Activated CD4-positive, alpha-beta T cell treated with anti-CD3 and anti-CD28 coated beads for 4 hours (primary cell): ENCODE results near the gene EPX.

Experiments
- DNase-seq, 2 donors: peaks; one replicate each; pipeline ENCODE4 v3.0.0-alpha.2; 2020

The EPX gene

GRCh38 chr17:58229881-58230280 lies 37.4 kb downstream of the EPX start:
- DNase-seq, result no peak

DNA sequence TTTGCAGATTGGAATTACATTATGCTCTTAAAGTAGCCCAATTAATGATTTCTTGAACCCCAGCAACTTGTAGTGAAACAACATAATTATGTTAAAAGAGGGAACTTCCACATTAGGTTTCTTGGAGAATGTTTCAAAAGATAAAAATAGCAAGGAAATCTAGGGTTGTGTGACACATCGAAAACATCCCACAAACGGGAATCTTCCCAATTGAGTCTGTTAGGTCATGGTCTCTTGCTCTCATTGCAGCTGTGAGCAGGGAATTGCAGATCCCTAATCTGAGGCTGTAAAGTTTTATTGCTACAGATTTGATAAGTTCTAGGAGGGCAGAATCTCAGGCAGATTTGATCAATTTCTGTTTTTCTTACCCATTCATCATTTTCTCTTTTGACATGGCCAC lies 39.1 kb downstream of the EPX start:
- DNase-seq, result no peak

GRCh38 chr17:58232707-58233156 lies 40.2 kb downstream of the EPX start:
- DNase-seq, result no peak

- DNase-seq, result no peak
These were observed 41.0 kb downstream of the EPX start for GRCh38 chr17:58233543-58233942.

GRCh38 chr17:58234512-58234911 lies 42.0 kb downstream of the EPX start:
- no peak for DNase-seq

DNA sequence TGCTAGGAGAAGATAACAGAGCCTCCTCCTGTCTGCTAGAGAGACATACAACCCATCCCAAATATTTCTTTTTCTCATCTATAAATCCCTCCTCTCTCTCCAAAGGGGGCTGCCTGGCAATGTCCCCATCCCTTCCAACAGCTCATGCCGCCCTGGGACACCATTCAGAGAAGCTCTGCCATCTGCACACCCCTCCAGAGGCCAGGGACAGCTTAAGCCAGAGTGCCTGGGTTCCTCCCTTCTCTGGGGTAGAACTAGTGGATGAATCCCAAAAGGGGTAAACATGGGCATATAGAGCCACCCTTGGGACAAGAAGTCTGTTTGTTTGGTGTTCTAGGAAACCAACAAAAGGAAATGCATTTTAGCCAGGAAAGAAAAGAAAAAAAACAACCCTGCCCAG lies 43.3 kb downstream of the EPX start:
- no peak for DNase-seq

DNA sequence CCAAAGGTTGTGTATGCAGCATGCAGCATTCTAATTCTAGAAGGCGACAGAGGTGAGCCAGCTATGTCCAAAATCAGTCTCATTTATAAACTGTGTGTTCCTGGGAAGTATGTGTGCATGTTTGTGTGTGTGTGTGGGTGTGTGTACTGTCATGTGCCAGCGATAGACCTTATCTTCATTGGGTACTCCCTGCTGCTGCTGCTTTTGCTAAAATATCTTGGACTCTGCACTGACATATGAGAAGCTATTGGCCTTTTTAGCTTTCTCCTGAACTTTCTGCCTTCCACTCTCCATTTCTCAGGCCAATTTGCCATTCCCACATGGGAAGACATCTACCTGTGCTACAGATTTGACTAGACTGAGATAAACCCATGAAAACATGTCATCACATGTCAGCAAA lies 43.9 kb downstream of the EPX start:
- DNase-seq, result no peak

GRCh38 chr17:58238147-58238634 lies 45.7 kb downstream of the EPX start, which contains the start of gene LPO:
TSS of gene LPO (plus strand) at chr17:58238584. CDS start at chr17:58242980, 4,396 bp downstream.
- no peak for DNase-seq

GRCh38 chr17:58239987-58240386 lies 47.5 kb downstream of the EPX start:
- DNase-seq, result no peak

DNA sequence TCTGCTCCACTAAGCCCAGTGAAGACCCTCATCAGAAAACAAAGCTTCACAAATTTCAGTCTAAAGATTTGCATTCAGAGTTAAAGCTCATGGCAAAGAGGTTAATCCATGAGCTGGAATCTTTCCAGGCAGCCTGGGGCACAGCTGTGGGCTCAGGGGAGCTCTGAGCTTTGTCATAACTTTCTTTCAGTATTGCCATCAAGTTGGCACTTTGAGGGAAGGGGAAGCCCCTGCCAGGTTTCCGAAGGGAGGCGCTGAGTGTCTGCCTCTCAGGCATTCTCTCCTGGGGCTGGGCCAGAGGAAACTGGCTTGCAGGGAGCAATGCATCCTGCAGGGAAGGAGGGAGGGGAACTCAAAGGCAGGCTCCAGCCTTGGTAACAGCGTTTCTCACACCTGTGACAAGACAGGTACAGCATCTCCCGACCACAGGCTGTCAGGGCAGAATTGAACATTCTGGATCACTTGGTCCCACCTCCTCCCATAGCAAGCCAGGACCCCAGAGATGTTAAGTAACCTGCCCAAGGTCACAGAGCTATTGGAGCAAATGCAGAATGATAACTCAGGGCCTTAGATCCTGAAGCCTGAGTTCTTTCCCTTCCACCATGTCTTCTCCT lies 49.8 kb downstream of the EPX start:
- DNase-seq, result no peak

- DNase-seq, result no peak
These were observed 52.4 kb downstream of the EPX start for GRCh38 chr17:58244963-58245362.

DNA sequence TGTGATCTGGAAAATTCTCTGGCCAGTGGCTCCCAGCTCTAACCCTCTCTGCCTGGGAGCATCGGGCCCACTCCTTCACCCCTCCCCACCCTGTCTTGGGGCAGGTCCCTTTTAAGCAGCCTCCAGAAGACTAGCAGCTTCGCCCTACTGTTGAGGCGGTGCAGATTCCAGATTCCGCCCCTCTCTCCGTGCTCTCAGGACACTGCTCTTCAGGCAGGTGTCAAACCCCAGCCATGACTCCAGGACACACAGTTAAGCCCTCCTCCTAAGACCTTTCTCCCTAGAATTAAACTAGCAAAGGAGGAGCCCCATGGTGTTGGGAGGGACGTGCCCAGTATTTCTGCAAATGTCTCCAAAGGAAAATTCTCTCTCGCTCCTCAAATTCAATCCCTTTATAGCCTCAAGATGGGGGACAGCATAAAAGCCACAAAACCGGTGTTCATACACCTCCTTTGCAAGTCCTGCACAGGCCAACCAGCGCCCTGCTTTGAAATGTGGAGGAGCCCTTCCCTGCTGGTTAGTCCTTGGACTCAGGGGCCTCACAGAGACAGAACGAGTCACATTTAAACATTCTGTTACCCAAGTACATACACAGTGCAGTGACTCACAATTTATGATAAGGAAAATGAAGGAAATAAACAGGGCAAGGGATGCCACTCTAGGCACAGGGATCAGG lies 53.0 kb downstream of the EPX start:
- no peak for DNase-seq

DNA sequence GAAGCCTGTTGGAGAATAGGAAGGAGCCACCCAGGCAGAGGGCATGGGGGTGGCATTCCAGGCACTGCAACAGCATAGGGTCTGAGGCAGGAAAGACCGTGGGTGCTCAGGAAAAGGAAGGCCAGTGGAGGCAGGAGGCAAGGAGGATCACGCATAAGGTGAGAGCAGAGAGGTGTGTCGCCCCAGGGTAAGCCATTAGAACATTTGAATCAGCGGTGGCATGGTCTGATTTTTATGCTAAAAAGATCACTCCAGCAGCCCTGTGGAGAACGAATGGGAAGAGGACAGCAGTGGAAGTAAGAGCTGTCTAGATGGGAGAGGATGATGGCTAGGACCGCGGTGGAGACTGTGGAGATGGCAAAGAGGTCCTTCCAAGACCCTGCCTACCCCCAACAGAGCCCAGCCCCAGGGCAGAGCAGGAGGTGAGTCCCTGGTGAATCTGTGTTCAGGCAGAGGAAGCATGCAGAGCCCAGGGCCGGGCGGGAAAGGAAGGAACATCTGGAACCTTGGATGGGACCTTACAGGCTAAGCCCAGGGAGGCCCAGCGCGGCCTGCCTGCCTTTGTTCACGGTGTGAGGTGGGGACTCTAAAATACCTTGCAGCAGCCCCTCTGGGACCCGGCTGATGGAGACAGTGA lies 53.7 kb downstream of the EPX start:
- no peak for DNase-seq

GRCh38 chr17:58246781-58247180 lies 54.3 kb downstream of the EPX start:
- no peak for DNase-seq

GRCh38 chr17:58247511-58248363 lies 55.2 kb downstream of the EPX start:
- no peak for DNase-seq

DNA sequence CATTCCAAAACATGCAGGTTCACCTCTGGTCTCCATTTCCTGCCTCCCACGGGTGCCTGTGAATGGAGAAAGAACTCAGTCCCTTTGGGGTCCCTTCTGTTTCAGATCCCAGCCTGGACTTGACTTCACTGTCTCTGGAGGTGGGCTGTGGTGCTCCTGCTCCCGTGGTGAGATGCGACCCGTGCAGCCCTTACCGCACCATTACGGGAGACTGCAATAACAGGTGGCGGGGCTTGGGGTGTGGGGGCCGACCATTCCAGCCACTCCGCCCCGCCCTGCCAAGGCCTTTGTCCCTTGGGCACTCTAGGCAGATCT lies 56.4 kb downstream of the EPX start:
- DNase-seq, result no peak

DNA sequence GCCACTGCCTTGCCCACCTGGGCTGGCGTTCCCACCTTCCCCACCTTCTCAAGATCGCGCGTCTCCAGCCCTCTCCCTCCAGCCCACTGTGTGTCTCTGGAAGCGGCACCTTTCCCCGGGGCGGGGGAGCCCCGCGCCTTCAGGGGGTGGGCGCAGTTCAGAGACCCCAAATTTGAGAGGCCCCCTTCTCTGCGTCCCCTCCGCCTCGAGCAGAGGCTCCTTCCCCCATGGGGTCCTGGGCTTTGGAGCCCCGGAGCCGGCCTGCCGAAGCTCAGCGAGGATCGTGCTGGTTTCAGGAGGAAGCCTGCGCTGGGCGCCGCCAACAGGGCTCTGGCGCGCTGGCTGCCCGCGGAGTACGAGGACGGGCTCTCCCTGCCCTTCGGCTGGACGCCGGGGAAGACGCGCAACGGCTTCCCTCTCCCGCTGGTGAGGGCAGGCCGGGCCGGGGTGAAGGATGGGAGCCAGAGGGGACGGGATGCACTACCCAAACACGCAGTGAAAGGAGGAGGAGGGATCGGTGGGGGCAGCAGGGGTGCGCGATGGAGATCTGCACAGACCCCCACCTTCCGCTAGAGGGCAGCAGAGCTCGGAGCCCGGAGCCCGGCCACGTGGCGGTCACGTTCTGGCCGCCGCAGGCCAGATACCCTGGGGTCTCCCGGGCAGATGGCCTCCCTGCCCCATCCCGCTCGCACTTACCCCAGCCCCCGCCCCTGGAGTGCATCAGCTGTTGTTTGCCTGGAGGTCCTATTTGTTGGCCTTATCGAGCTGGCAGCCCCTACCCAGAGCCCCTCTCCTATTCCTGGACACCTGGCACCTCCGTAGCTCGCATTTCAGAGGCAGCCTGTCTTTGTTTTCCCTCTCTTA lies 57.0 kb downstream of the EPX start:
- peak; percentile 78 to 79 for DNase-seq

DNA sequence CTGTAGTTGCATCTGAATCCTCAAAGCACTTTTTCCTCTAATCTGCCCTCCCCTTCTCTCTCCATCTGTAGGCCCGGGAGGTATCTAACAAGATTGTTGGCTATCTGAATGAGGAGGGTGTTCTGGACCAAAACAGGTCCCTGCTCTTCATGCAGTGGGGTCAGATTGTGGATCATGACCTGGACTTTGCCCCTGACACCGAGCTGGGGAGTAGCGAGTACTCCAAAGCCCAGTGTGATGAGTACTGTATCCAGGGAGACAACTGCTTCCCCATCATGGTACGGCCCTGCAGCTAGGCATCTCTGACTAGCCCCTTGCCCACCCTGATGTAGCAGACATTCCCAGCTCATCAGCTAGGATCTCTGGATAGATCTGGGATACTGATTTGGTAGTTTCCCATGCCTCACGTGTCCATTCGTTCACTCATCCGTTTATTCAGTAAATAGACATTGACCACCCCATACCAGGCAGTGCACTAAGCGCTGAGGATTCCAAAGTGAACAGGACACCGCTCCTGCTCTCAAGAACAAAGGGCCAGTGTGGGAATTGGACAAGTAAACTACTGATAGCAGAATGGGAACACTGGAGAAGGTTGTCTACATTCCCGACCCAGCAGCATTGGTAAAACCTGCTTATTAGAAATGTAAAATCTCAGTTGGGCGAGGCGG lies 58.0 kb downstream of the EPX start:
- no peak for DNase-seq

- DNase-seq, result no peak
These were observed 59.6 kb downstream of the EPX start for GRCh38 chr17:58252141-58252540.

DNA sequence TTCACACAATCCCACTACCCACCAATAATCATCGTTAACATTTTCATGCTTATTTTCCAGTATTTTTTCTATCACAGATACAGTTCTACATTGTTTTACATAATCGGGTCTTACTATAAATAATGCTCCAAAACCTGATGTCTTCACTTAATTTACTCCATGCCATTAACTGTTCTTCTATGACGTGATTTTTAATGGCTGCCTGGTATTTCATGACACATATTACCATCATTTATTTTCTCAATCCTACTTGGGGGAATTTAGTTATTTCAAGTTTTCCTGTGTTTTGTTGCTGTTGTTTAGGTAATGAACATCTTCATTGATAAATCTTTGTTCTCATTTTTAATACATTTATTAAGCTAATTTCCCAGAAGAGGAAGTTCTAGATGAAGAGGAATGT lies 60.6 kb downstream of the EPX start:
- DNase-seq, result no peak
